ENCODE results near the gene PDLIM1. TPM values are rescaled to one million over a fixed set of nuclear protein-coding genes. Genes with fewer than 3 reads are reported as not detected.

Gene PDLIM1
- total and polyA plus RNA-seq, 2 experiments from 2014 or later, result 111 to 233 TPM

DNA sequence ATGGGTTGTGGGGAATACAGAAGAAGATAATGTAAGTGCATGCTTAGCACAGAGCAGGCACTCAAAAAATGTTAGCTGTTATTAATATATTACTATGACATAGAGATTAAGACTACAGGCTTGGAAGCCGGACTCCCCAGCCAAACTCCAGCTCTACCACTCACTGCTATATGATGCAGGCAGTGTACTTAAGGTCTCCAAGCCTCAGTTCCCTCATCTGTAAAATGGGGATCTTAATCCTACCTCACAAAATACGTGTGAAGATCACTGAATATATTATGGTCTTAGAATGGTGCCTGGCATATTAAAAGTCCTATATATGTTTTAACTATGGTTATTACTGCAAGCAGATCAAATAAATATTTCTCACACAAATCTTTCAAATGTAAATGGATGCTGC lies 5.2 kb downstream of the PDLIM1 start:
- Histone ChIP-seq H3K4me1 (ENCODE audit: insufficient read depth) (peaks cover 46% of the 10 kb centered on the region), H3K9me2 (ENCODE audit: insufficient read depth) (no peaks in the 10 kb centered on the region), H3K36me3 (ENCODE audit: insufficient read depth) (no peaks in the 10 kb centered on the region), H2AFZ (no peak overlapping the region), H3K27me3 (ENCODE audit: insufficient read depth) (peaks cover 7% of the 10 kb centered on the region; the same call in 1 of the 2 replicates), H3K4me3 (no peak overlapping the region), H3K79me2 (replicated peaks; ENCODE audit: insufficient read depth) (peaks cover 98% of the 10 kb centered on the region), H3K4me2 (no peak overlapping the region), H3K27ac (ENCODE audit: low read depth) (no peak overlapping the region), H4K20me1 (replicated peaks; ENCODE audit: insufficient read depth) (peaks cover 43% of the 10 kb centered on the region), H3F3A (replicated peaks; ENCODE audit: low read depth) (0 out of 2 replicates have a peak, but pooled peaks cover 5% of the 10 kb centered on the region)
- H3K36me3 Mint-ChIP-seq (ENCODE audit: low read depth), result peaks cover 3% of the 10 kb centered on the region; the same call in 1 of the 3 replicates
- peaks cover 45% of the 10 kb centered on the region for H3K4me1 Mint-ChIP-seq
- no peak overlapping the region for H3K27ac Mint-ChIP-seq
- peaks cover 8% of the 10 kb centered on the region for H3K27me3 Mint-ChIP-seq (ENCODE audit: insufficient read depth, low read depth, poor library complexity)
- TF ChIP-seq, protein P1, sequence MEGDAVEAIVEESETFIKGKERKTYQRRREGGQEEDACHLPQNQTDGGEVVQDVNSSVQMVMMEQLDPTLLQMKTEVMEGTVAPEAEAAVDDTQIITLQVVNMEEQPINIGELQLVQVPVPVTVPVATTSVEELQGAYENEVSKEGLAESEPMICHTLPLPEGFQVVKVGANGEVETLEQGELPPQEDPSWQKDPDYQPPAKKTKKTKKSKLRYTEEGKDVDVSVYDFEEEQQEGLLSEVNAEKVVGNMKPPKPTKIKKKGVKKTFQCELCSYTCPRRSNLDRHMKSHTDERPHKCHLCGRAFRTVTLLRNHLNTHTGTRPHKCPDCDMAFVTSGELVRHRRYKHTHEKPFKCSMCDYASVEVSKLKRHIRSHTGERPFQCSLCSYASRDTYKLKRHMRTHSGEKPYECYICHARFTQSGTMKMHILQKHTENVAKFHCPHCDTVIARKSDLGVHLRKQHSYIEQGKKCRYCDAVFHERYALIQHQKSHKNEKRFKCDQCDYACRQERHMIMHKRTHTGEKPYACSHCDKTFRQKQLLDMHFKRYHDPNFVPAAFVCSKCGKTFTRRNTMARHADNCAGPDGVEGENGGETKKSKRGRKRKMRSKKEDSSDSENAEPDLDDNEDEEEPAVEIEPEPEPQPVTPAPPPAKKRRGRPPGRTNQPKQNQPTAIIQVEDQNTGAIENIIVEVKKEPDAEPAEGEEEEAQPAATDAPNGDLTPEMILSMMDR (conservative IDR thresholded peaks at IDR 0.05; ENCODE audit: low read depth in 2 of 2), result no peak
- TF ChIP-seq, protein P2, sequence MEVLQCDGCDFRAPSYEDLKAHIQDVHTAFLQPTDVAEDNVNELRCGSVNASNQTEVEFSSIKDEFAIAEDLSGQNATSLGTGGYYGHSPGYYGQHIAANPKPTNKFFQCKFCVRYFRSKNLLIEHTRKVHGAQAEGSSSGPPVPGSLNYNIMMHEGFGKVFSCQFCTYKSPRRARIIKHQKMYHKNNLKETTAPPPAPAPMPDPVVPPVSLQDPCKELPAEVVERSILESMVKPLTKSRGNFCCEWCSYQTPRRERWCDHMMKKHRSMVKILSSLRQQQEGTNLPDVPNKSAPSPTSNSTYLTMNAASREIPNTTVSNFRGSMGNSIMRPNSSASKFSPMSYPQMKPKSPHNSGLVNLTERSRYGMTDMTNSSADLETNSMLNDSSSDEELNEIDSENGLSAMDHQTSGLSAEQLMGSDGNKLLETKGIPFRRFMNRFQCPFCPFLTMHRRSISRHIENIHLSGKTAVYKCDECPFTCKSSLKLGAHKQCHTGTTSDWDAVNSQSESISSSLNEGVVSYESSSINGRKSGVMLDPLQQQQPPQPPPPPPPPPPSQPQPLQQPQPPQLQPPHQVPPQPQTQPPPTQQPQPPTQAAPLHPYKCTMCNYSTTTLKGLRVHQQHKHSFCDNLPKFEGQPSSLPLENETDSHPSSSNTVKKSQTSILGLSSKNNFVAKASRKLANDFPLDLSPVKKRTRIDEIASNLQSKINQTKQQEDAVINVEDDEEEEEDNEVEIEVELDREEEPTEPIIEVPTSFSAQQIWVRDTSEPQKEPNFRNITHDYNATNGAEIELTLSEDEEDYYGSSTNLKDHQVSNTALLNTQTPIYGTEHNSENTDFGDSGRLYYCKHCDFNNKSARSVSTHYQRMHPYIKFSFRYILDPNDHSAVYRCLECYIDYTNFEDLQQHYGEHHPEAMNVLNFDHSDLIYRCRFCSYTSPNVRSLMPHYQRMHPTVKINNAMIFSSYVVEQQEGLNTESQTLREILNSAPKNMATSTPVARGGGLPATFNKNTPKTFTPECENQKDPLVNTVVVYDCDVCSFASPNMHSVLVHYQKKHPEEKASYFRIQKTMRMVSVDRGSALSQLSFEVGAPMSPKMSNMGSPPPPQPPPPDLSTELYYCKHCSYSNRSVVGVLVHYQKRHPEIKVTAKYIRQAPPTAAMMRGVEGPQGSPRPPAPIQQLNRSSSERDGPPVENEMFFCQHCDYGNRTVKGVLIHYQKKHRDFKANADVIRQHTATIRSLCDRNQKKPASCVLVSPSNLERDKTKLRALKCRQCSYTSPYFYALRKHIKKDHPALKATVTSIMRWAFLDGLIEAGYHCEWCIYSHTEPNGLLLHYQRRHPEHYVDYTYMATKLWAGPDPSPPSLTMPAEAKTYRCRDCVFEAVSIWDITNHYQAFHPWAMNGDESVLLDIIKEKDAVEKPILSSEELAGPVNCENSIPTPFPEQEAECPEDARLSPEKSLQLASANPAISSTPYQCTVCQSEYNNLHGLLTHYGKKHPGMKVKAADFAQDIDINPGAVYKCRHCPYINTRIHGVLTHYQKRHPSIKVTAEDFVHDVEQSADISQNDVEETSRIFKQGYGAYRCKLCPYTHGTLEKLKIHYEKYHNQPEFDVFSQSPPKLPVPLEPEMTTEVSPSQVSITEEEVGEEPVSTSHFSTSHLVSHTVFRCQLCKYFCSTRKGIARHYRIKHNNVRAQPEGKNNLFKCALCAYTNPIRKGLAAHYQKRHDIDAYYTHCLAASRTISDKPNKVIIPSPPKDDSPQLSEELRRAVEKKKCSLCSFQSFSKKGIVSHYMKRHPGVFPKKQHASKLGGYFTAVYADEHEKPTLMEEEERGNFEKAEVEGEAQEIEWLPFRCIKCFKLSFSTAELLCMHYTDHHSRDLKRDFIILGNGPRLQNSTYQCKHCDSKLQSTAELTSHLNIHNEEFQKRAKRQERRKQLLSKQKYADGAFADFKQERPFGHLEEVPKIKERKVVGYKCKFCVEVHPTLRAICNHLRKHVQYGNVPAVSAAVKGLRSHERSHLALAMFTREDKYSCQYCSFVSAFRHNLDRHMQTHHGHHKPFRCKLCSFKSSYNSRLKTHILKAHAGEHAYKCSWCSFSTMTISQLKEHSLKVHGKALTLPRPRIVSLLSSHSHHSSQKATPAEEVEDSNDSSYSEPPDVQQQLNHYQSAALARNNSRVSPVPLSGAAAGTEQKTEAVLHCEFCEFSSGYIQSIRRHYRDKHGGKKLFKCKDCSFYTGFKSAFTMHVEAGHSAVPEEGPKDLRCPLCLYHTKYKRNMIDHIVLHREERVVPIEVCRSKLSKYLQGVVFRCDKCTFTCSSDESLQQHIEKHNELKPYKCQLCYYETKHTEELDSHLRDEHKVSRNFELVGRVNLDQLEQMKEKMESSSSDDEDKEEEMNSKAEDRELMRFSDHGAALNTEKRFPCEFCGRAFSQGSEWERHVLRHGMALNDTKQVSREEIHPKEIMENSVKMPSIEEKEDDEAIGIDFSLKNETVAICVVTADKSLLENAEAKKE (CRISPR knock-in tag; IDR thresholded peaks at IDR 0.05), result no peak
- TF ChIP-seq EZH2phosphoT487 (IDR thresholded peaks at IDR 0.05; ENCODE audit: unreplicated experiment) (no peak), NANOG (IDR thresholded peaks at IDR 0.05; ENCODE audit: borderline replicate concordance) (no peak), ETS1 (IDR thresholded peaks at IDR 0.05) (no peak), STAT1 (IDR thresholded peaks at IDR 0.05; ENCODE audit: unreplicated experiment) (no peak), REST (IDR thresholded peaks at IDR 0.05; ENCODE audit: unreplicated experiment) (no peak), POLR2AphosphoS5 (IDR thresholded peaks at IDR 0.05; ENCODE audit: low read depth) (no peak), EZH2 (IDR thresholded peaks at IDR 0.05; ENCODE audit: low read depth, unreplicated experiment) (no peak), ZNF114 (CRISPR knock-in tag; IDR thresholded peaks at IDR 0.05) (no peak), JUNB (IDR thresholded peaks at IDR 0.05; ENCODE audit: unreplicated experiment) (no peak), CREB1 (CRISPR knock-in tag; IDR thresholded peaks at IDR 0.05; ENCODE audit: low read depth) (no peak), ZNF331 (CRISPR knock-in tag; IDR thresholded peaks at IDR 0.05; ENCODE audit: low read depth) (no peak)
- H3K4me3 Mint-ChIP-seq, result no peak overlapping the region
- no peaks in the 10 kb centered on the region for H3K9me3 Mint-ChIP-seq
- DNase-seq (ENCODE audit: low spot score), result no peak
- ATAC-seq, result no peak
